Pancreas (tissue), 10 donors: ENCODE results near the gene MPRIP. TPM values are rescaled to one million over a fixed set of nuclear protein-coding genes. Genes with fewer than 3 reads are reported as not detected.

ENCODE experiments used
- ATAC-seq, 4 donors: fragments of 200-7000 bp; cut with Tn5 transposase; one replicate each; pipeline versions ENCODE4 v1.8.0 to v1.9.1; 2020; ENCODE audit warnings: mild to moderate bottlenecking in 4 of 4, moderate library complexity in 4 of 4
- DNase-seq, 6 donors: peaks; one replicate each; pipeline ENCODE4 v3.0.0-alpha.2; 2020
- FAIRE-seq: peaks from 2 replicates; lab custom pipeline; 2012; peaks lifted over from hg19 to GRCh38; lab: Jason Lieb, UNC
- H3K27ac ChIP-seq, 4 donors: fragments of 200-600 bp; sonication (generic); 1 replicate in 3 of 4; 2 replicates in 1 of 4; pipeline versions ENCODE4 v1.5.0 to v1.8.0; 2020
- H3K27me3 ChIP-seq, 4 donors: fragments of 200-600 bp; one replicate each; pipeline ENCODE4 v1.8.0; 2021
- H3K36me3 ChIP-seq, 3 donors: fragments of 200-600 bp; sonication (generic) in 1 of 3; one replicate each; pipeline versions ENCODE4 v1.5.0 to v1.8.0; 2020 to 2021
- H3K4me1 ChIP-seq, 3 donors: fragments of 200-600 bp; one replicate each; pipeline ENCODE4 v1.8.0; 2021
- H3K4me3 ChIP-seq, 4 donors: fragments of 200-600 bp; sonication (generic) in 2 of 4; one replicate each; pipeline versions ENCODE4 v1.5.0 to v1.8.0; 2020 to 2021
- H3K9me3 ChIP-seq, 4 donors: fragments of 200-600 bp; one replicate each; pipeline ENCODE4 v1.8.0; 2021
- CTCF ChIP-seq, 4 donors: fragments of 200-600 bp; sonication (generic) in 3 of 4; IDR thresholded peaks; one replicate each; pipeline versions ENCODE4 v1.5.0 to v1.8.0; 2021; ENCODE audit warnings: antibody characterized with exemption in 4 of 4
- WGBS, 2 donors: extraction: QIAGEN DNeasy Blood & Tissue Kit; methylation state at CpG; one replicate each; pipeline ENCODE4 v1.1.7; 2013; 5-methylcytosine and 5-hydroxymethylcytosine counted together
- intact Hi-C, 3 donors: fragments of 100-400 bp; cut with DNase I; formaldehyde crosslinking; loops; one replicate each; pipeline versions ENCODE4 v1.11.1 to v1.14.2; 2022
- polyA plus RNA-seq, 2 donors: library from polyadenylated mRNA; stranded (reverse); fragments of 200-250 nt; gene quantifications; one replicate each; pipeline ENCODE4 v1.2.3, GENCODE V29; 2013
- total RNA-seq, 6 donors: library from RNA; stranded (reverse); fragmentation: NEBNext Ultra II Directional in 4 of 6; extraction: Animal tissue kit (Norgen Biotek cat#: 25700) in 4 of 6; gene quantifications; one replicate each; pipeline versions ENCODE4 v1.2.1 to v1.2.4, GENCODE V29; 2021 to 2023
- donor health status: healthy with polysubstance abuse.
- donor health status: DM: no; HTN: no; CAD: no; lungs with moderate emphysema.
- donor health status: DM: no; HTN: no; CAD: no.
- donor health status: control.
- donor health status: control.
- donor health status: Bipolar disorder and iron deficiency.
- donor health status: DM: yes; HTN: yes; CAD: no.
- donor health status: DM: no; HTN: no; CAD: no.
- donor health status: DM: no; HTN: no; CAD: no.
- donor health status: DM: yes; HTN: yes; CAD: no.

Gene MPRIP
- total and polyA plus RNA-seq, 8 donors, result 91.8 to 242 (median 107) TPM

- no peaks in the 10 kb centered on the region for H3K9me3 ChIP-seq
- no peak for FAIRE-seq
- H3K27ac ChIP-seq, result no peak overlapping the region
- H3K4me1 ChIP-seq, result no peaks in the 10 kb centered on the region
- WGBS, 2 donors, result 90% methylated on average over 27 of the region's 27 CpGs
- no peak for TF ChIP-seq CTCF (IDR thresholded peaks at IDR 0.05)
- peak in 1 of 6 donors; percentile 72 for DNase-seq
- no peak for ATAC-seq
- peaks cover 5 to 68% (median 28%) of the 10 kb centered on the region in 3 donors for H3K36me3 ChIP-seq
- no peaks in the 10 kb centered on the region for H3K27me3 ChIP-seq
- H3K4me3 ChIP-seq, result no peak overlapping the region
- intact Hi-C loops, result no loop called here
Measured at GRCh38 chr17:17214646-17215436, 172.6 kb downstream of the MPRIP start.

DNA sequence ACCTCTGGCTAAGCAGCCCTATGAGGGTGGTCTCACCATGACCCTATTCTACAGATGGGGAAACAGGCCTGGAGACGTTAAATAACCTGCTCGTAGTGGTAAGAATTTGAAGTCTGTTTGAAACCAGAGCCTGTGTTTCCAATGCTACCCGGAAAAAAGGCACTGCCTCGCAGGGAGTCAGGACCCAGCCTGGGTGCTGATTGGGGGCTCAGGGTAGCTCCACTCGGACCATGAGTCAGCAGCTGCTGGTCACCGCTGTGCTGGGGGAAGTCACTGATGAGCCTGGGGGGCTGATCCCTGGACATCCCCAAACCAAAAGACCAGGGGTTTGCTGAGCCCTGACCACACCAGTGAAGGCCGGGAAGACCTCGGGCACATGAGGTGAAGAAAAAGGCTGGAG, 173.3 kb downstream of the MPRIP start:
- FAIRE-seq (no peak), ATAC-seq (no peak), DNase-seq (peak in 1 of 6 donors; percentile 53)
- no peaks in the 10 kb centered on the region for H3K4me1 ChIP-seq
- no peak overlapping the region for H3K4me3 ChIP-seq
- no peaks in the 10 kb centered on the region for H3K27me3 ChIP-seq
- H3K27ac ChIP-seq, result no peak overlapping the region
- peaks cover 5 to 70% (median 28%) of the 10 kb centered on the region in 3 donors for H3K36me3 ChIP-seq
- no peak for TF ChIP-seq CTCF (IDR thresholded peaks at IDR 0.05)
- 91 to 92% methylated on average over 8 of the region's 8 CpGs for WGBS, 2 donors
- intact Hi-C loops, result no loop called here
- H3K9me3 ChIP-seq, result no peaks in the 10 kb centered on the region

DNA sequence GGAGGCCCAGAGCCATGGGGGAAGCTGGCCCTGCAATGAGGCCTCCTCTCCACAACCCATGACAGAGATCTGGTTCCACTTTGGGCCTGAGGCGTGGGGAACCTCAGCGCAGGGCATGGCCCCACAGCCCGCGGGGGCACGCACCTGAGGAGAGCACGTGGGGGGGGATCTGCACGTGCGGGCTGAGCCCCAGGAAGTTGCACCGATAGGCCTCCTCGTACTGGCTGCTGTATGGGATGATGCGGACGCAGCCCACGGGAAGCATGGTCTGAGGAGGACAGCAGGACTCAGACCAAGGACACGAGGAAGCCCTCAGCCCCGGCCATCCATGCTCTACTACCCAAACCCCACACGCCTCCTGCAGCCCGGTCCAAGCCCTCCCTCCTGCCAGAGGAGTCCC, 174.0 kb downstream of the MPRIP start:
- FAIRE-seq (no peak), DNase-seq (peak in 1 of 6 donors; percentile 49), ATAC-seq (no peak)
- Histone ChIP-seq H3K36me3 (peaks cover 5 to 76% (median 28%) of the 10 kb centered on the region in 3 donors), H3K9me3 (no peaks in the 10 kb centered on the region), H3K27ac (no peak overlapping the region), H3K27me3 (no peaks in the 10 kb centered on the region), H3K4me3 (no peak overlapping the region), H3K4me1 (no peaks in the 10 kb centered on the region)
- intact Hi-C loops, result no loop called here
- no peak for TF ChIP-seq CTCF (IDR thresholded peaks at IDR 0.05)
- WGBS, 2 donors, result 92% methylated on average over 17 of the region's 17 CpGs

DNA sequence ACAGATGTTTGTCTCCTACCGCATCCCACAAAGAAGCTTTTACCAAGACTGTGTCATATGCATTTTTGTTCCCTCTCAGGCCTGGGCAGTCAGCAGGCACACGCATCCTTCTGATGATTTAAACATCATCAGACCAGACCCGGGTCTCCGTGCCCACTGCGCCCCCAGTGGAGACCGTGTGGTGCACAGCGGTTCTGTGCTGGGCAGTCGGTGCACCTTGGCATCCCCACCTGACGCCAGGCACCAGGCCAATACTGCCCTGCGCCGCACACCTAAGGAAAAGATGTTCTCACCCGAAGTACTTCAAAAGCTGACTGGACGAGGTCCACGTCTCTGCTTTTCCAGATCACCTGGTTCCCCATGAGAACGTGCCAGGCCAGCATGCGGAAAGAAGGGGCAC, 174.5 kb downstream of the MPRIP start:
- no peaks in the 10 kb centered on the region for H3K27me3 ChIP-seq
- no peak for TF ChIP-seq CTCF (IDR thresholded peaks at IDR 0.05)
- H3K9me3 ChIP-seq, result no peaks in the 10 kb centered on the region
- no peaks in the 10 kb centered on the region for H3K4me1 ChIP-seq
- FAIRE-seq (no peak), DNase-seq (peak in 1 of 6 donors; percentile 33), ATAC-seq (no peak)
- WGBS, 2 donors, result 75 to 86% methylated on average over 16 of the region's 16 CpGs
- peaks cover 5 to 81% (median 28%) of the 10 kb centered on the region in 3 donors for H3K36me3 ChIP-seq
- intact Hi-C loops, result no loop called here
- no peak overlapping the region for H3K4me3 ChIP-seq
- H3K27ac ChIP-seq, result no peak overlapping the region

DNA sequence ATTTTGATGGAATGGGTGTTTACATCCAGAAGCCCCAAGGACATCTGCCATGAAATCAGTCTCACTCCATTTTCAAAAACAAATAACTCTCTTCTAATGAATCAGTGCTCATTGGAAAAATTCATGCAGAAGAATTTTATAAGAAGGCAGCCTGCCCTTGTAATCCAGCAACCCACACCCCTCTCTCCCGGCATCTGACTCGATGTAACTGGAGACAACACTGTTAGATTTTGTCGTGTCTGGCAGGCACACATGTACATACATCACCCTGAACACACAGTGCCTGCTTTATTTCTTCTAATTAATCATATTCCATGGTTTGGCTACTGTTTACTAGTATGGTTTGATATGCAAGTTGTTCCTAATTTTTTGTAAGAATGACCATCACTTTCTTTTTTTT, 175.7 kb downstream of the MPRIP start:
- no peak overlapping the region for H3K4me3 ChIP-seq
- DNase-seq (no peak), ATAC-seq (no peak), FAIRE-seq (no peak)
- no peaks in the 10 kb centered on the region for H3K4me1 ChIP-seq
- H3K27ac ChIP-seq, result no peak overlapping the region
- intact Hi-C loops, result no loop called here
- WGBS, 2 donors, result 91 to 94% methylated on average over 3 of the region's 3 CpGs
- no peaks in the 10 kb centered on the region for H3K27me3 ChIP-seq
- no peak for TF ChIP-seq CTCF (IDR thresholded peaks at IDR 0.05)
- peaks cover 5 to 87% (median 28%) of the 10 kb centered on the region in 3 donors for H3K36me3 ChIP-seq
- H3K9me3 ChIP-seq, result no peaks in the 10 kb centered on the region
